CD4-positive, alpha-beta T cell treated with Interleukin-6 at 100 ng/mL for 8 hours (primary cell): ENCODE measurements around the gene AEBP1.
A peak's percentile ranks its signal among the peaks of the same experiment; 100 is the strongest.
"Not testable (repeated sequence)": the region's sequence is repeated elsewhere in the genome, so short reads cannot be mapped to it uniquely, and the experiment has no call there.

Experiments used
- DNase-seq: peaks from one replicate; pipeline ENCODE4 v3.0.0-alpha.2; 2020; ENCODE audit warnings: mixed read lengths, low spot score

The AEBP1 gene

DNA sequence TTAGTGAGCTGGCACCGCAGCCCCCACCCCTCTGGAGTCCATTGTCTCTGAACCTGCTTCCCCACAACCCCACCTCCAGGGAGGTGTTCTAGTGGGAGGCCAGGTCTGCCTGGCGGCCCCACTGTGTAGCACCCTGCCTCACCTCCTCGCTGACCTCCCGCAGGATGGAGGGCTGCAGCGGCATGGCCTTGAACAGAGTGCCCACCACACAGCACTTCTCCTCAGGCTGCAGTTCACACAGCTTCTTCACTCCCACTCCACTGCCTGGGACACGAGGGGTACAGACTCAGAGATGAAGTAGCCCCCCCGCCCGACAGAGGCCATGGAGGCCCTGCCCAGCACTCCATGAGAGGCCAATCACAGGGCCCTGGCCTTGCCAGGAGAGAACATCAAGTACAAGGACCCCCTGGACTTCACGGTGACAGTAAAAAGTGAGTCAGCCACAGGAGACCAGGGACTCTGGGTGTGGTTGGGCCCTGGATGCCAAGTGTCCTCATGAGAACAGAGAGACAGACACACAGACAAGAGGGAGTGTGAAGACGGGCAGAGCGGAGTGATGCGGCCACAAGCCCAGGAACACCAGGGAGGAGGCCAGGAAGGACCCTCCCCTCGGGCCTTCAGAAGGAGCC is 13.8 kb downstream of the AEBP1 start:
- DNase-seq, result no peak

DNA sequence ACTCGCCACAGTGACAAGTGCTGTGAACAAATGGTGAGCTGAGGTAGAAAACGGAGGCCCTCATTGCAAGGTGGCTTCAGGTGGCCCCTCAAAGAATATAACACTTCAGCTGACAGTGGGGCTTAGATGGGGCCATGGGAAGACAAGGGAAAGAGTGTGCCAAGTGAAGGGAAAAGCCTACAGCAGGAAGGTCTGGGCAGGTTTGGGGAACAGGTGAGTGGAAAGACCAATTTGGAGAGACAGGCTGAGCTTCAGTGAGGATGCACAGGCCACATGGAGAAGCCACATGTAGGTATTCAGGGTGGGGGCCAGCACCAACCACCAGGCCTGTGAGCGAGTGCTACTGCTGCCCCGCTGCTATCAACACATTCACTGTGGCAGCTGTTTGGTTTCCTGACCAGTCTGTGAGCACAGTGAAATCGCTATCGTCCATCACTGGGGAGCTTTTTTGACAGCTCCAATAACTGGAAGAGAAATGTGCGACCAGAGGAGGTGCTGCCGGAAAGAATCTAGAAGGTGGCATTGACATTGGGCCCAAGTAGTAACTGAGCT is 15.8 kb downstream of the AEBP1 start:
- DNase-seq, result no peak

DNA sequence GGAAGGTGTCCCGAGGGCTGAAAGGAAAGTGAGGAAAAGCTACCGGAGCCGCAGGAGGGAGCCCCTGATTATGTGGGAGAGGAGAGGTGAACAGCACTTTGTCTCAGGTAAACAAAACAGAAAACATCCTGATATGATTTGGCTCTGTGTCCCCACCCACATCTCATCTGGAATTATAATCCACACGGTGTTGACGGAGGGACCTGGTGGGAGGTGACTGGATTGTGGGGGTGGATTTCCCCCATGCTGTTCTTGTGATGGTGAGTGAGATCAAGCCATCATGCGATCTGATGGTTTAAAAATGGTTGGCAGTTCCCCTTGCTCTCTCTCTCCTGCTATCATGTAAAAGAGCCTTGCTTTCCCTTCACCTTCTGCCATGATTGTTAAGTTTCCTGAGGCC is 16.2 kb downstream of the AEBP1 start:
- DNase-seq, result no peak

DNA sequence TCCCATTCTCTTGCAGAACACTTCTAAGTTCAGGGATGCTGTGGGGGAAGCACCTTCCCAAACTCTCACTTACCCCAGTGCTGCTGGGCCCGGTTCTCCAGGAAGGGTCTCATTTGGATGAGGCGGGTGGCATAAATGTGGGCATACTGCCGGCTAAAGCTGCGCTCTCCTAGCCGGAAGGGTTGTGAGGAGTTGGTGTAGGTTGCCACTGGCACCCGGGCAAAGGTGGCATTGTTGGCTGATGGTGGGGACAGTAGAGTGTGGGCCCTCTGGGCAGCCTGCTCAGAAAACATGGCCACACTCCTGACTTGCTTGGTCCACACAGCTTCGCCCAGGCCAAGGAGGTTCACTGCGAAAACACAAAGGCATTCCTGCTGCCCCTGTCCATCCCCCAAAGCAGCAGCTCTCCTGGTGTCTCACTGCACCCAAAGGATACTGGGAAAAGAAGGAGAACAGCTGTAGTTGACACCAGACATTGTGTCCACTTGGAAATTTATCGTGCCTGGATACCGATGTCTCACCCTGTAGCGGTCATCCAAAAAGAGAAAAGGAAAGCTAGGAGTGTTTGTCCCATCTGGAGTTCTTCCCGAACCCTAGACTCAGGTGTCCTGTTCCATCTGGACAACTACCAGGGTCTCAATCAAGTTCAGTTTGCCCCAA is 17.7 kb downstream of the AEBP1 start:
- no peak for DNase-seq

DNA sequence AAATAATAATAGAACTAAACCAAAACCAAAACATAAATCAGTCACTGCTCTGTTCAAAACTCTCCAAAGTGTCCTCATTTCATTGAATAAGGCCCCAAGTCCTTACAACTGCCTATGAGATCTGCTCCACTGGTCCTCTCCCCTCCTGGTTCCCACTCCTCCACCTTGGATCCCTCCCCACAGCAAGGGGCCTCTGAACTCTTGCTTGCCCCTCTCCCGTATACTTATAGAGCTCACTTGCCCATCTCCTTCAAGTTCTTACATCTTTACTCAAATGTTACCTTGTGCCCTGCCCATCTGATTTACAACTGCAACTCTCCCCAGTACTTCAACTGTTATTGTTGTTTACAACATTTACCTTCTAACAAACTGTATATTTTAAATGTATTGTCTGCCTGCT is 18.4 kb downstream of the AEBP1 start:
- no peak for DNase-seq

DNA sequence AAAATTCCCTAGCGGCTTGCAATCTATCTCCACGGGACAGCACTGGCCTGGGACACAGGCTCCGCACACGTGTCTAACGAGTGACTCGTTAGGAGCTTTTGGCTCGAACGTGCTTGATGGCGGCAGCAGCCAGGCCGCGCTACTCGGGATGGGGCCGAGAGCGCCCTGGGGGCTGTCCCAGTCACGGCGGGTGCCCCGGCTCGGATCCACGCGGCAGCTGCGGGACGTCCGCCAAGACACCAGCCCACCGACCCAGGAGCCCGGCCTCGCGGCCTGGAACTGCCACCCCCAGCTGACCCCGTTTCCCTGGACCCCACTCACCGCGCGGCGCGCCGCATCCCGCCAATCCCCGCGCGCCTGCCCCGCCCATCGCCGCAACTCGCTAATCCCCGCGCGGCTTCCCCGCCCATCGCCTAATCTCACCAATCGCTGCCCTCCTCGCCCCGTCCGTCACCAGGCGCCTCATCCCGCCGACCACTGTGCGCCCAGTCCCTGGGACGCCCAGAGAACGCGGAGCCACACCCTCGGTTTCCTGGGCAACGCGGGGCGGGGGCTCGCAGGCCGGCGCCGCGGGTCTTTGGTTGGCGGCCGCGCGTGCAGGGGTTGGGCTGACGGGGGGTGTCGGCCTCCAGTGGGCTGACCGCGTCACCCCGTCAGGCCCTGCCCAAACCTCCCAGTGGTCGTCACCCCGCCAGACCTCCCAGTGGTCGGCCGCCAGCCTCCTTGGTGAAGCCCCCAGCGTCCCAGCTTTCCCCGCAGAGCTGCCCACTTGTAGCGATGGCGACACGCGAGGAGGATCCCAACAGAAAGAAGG is 19.3 kb downstream of the AEBP1 start, which contains the start of gene POLD2:
TSS of gene POLD2 (minus strand) at position 359 of the 814 bp plus-strand sequence. CDS start 1,495 bp downstream, outside the sequence.
- DNase-seq, result peak; percentile 95

DNA sequence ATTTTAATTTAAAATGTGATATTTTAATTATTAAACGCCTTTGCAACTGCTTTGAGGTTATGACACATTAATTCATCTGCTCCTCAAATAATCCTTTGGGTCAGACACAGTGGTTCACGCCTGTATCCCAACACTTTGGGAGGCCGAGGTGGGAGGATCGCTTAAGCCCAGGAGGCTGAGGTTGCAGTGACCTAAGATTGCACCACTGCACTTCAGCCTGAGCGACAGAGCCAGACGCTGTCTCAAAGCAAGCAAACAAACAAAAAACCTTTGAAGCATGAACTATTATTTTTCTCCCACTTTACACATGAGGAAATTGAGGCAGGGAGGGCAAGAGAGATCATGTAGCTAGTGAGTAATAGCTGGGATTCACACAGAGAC is 20.7 kb downstream of the AEBP1 start:
- DNase-seq, result no peak

DNA sequence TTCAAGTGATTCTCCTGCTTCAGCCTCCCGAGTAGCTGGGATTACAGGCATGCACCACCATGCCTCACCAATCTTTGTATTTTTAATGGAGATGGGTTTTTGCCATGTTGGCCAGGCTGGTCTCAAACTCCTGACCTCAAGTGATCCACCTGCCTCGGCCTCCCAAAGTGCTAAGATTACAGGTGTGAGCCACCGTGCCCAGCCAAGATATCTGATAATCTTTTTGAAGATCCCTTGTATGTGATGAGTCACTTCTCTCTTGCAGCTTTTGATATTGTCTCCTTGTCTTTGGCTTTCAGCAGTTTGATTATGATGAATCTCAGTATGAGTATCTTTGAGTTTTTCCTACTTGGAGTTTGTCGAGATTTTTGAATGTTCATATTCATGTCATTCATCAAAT is 22.4 kb downstream of the AEBP1 start:
- DNase-seq, result not testable (repeated sequence)

DNA sequence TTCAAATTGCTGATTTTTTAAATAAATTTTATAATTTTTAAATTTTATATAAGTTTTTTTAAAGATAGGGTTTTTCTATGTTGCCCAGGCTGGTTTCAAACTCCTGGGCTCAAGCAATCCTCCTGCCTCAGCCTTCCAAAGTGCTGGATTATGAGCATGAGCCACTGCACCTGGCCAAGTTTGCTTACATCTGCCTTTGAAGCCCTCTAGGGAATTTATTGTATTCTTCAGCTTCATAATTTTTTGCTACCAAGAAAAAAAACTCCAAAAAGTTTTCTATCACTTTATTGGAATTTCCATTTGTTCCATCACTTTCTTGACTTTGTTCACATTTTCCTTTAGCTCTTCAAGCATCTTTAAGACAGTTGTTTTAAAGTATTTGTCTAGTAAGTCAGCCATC is 23.0 kb downstream of the AEBP1 start:
- DNase-seq, result no peak

DNA sequence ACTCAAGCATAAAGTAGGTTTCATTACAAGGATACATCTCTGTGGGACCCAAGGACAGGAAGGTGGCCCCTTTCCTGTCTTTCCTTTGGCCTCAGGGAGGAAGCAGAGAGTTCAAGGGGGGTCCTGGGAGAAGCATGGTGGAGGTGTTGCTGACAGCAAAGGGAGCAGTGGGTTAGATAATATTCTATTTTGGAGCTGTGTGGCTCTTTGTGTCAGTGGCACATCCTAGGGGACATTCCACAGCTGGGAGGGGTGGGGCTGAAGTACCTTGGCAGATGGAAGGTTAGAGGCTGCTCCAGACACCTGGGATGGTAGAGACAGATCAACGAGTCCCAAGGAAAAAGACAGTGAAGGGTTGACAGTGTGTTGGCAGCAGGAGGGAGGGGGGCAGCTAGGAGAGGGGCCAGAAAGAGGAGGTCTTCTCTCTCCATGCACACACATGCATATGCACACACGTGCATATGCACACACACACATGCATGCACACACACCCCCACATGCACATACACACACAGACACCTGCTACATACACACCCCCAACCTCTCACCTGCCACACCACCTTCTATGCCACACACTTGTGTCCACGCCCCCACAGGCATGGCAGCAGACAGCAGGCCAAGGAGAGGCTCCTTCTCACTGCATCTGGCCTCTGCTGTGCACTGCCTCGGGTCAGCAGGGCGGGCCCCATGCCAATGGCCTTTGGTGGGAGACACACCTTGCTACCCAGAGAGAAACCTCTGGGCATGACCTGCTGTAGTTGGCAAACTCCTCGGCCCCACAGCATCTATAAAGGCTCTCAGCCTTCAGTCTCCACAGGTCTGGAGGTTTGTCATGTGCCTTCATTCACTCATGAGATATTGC is 24.8 kb downstream of the AEBP1 start:
- DNase-seq, result no peak

DNA sequence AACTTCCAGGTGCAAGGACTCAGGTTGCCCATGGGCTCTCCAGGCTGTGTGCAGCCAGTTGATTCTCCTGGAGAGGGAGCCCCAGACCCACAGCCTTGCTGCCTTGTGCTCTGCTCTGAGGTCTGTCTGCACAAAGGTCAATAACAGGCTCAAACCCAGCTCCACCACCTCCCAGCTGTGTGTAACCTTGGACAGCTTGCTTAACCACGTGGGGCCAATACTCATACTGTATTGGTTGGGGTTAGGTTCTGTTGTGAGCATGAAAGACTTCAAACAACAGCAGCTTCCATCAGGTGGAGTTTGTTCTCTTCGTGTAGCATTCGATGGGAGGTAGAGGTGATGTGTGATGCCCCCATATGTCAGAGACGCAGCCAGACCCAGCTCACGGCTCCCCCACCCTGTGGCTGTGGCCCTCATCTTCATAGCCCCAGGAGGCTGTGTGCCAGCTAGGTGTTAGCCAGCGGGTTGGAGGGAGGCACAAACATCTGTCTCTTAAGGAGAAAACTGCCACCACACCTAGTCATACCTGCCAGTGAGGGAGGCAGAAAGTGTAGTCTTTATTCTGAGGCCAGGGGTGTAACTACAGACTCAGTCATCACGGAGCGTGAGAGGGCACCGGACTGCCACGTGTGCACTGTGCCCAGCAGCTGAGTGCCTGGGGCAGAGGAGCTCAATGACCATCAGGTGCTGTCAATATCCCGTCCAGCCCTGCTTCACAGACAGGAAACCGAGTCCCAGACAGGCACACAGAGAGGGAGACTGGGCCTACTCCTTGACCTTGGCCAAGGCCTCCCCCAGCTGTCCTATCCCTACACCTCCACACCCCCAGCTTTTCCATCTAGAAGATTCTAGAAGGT is 27.3 kb downstream of the AEBP1 start:
- DNase-seq, result no peak

DNA sequence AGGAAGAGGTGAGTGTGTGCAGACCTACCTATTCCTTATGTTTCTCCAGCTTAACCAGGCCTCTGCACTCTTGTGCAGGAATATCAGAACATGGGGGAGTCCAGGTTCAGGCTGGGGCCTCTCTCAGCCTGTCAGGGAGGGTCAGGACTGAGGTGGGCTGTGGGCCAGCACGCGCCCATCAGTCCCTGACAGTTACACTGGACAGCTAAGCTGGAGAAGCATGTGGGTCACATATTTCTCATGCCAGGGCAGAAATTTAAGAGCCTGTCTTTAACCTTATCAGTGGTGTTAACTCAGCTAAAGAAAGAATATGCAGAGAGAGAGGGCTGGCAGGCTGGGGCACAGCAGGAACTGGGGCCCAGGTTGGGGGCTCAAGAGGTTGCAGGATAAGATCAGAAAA is 27.9 kb downstream of the AEBP1 start:
- DNase-seq, result no peak

DNA sequence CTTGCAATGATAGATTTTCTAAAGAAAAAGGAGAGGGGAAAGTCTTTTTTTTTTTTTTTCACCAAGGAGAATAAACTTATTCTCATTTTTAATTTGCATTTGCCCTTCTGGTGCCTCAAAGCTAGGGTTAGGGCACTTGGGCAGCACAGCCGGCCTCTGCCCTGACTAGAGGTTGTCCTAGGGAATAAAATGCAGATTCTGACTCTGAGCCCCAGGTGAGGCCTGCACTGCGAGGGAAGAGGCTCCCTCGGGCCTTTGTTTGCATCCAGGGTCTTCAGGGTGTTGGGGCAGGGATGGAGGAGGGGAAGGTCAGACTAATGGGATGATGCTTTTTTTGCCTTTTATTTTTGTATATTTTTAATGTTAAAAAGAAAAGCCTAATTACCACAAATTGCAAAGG is 29.1 kb downstream of the AEBP1 start:
- no peak for DNase-seq

DNA sequence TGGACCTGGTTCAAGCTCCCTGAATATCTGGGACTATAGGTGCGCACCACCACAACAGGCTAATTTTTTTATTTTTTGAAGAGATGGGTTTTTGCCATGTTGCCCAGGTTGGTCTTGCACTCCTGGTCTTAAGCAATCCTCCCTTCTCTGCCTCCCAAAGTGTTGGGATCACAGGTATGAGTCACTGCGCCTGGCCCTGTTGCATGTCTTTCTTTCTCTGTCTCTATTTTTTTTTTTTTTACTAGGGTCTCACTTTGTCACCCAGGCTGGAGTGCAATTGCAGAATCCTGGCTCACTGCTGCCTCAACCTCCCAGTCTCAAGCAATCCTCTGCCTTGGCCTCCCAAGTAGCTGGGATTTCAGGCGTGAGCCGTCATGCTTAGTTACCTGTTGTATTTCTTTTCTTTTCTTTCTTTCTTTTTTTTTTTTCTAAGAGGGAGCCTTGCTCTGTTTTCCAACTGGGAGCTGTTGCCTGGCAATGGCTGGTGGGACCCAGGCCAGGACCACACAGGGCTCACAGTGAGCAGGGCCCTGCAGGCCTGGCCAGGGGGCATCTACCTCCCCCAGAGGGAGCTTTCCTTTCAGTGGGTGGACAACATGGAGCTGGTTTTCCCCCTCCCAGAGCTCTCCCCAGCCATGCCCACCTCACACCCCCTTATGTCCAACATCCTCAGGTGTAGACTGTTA is 30.9 kb downstream of the AEBP1 start:
- no peak for DNase-seq

DNA sequence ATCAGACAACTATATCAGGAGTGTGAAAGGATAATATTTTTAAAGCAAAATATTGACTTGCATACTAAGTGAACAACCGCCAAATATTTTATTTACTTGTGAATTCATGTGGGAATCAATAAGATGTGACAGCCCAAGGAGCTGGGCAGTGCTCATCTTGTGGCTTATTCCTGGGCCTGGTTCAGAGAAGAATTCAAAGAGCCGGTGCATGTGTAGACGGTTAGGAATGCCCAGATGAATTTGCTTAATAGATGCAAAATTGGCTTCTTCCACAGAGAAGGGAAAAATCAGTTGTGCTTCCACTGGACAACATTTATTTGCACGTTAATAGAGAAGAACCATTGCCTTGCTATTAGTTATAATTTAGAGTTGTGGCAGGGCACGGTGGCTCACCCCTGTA is 32.6 kb downstream of the AEBP1 start:
- DNase-seq, result no peak

DNA sequence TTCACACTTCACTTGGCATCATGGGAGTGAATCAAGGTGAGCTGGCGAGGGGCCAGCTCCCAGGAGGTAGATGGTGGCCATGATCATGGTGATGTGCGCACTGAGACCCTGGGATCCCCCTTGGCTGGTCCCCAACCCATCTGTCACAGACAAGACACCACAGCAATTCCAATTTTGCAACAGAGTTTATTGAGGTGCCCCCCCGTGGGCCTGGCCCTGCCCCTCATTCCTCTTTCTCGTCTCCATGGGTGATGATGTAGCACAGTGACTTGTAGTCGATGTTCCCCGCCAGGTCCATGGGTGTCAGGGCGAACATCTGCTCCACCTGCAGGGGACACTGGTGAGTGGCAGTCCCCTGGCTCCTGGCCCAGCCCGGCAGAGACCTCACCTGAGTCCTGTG is 34.6 kb downstream of the AEBP1 start:
- no peak for DNase-seq

DNA sequence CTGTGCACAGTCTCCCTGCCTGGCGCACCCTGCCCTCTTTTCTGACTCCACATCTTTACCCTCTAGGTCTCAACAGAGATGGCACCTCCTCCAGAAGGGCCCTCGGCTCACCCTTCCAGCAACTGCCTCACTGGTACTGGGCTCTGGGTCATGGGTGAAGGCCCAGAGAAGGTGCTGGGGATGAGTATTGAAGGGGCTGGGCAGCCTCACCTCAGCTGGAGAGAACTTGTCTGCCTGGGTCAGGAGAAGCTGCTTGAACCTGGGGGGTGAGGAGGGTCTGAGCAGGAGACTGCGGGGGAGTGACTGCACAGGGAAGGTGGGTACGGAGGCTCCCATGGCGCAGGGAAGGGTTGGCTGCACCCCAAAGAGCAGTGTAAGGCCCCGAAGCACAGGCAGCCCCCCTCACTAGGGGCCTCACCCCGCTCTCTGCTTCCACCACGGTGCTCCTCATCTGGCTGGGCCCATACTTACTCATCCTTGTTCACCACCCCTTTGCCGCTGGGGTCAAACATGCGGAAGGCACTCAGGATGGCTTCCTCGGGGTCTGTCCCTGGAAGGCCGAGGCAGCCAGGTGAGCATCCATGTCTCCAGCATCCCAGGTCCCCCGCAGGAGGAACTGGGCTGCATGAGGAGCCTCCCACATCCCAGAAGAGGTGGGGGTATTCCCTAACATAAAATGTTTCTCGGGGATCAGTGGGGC is 35.3 kb downstream of the AEBP1 start:
- no peak for DNase-seq

DNA sequence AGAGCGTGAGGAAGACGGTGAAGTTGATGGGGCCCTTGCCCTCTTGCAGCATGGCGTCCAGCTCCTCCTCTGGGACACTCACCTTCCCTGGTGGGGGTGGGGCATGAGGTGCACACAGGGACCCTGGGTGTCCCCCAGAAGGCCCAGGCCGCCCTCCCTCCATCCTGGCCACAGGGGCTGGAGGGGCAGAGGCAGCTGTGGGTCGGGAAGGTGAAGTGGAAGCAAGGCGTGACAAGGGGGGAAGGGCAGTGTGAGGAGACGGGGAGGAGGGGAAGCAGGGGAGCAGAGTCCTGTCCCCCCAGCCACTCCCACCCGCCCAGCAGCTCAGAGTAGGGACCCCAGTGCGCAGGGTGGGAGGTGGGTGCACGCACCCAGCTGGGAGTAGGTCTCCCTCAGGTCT is 36.2 kb downstream of the AEBP1 start:
- no peak for DNase-seq

DNA sequence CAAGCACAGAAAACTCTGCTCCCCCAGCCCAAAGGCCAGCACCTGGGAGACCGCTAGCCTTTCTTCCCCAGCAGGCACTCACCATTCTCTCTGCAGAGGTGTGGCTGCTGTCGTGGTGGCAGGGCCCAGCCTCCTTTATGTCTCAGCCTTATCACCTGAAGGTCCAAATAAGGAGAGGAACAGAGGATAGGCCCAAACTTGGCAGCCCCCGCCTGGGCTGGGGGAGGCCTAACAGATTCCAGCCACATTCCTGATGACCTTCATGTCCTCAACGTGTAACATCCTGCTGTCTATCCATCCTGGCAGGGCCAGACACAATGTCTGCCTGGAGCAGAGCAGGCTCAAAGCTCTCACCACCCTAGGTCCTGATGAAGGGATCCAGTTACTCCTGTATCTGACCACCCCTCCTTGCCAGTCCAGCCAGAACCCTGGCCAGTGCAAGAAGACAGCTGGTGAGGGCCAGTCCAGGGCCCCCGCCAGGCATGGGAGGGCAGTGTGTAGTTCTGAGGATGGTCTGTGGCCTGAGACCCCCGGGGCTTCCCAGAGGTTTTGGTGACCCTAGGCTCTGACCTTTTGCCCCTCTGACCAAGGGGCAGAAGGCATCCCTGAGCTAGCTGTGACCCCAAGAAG is 37.2 kb downstream of the AEBP1 start, which contains the start of gene MYL7:
TSS of gene MYL7 (minus strand) at position 112 of the 630 bp plus-strand sequence. CDS start at position 85, 27 bp downstream.
- no peak for DNase-seq
